Measurements from ENCODE around the gene CDC42.

DNA sequence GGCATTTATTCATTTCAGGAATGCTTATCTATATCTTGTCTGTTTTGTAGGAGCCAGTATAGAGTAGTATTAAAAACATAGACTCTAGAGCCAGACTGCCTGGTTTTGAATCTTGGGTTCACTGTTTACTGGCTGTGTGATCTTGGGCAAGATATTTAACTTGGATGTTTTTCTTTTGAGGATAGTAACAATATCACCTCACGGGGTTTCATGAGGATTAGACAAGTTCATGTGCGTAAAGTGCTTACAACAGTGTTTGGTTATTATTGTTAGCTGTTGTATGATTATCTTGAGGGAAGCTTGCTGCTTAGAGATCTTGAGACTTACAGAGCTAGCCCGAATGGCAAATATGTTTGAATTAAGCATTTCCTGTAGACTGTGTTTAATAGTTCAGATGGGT, 50.2 kb downstream of the CDC42 start:
- no peak for TF ChIP-seq TAF1 (IDR thresholded peaks at IDR 0.05; ENCODE audit: low read depth)
- TF ChIP-seq, protein P1, sequence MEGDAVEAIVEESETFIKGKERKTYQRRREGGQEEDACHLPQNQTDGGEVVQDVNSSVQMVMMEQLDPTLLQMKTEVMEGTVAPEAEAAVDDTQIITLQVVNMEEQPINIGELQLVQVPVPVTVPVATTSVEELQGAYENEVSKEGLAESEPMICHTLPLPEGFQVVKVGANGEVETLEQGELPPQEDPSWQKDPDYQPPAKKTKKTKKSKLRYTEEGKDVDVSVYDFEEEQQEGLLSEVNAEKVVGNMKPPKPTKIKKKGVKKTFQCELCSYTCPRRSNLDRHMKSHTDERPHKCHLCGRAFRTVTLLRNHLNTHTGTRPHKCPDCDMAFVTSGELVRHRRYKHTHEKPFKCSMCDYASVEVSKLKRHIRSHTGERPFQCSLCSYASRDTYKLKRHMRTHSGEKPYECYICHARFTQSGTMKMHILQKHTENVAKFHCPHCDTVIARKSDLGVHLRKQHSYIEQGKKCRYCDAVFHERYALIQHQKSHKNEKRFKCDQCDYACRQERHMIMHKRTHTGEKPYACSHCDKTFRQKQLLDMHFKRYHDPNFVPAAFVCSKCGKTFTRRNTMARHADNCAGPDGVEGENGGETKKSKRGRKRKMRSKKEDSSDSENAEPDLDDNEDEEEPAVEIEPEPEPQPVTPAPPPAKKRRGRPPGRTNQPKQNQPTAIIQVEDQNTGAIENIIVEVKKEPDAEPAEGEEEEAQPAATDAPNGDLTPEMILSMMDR (IDR thresholded peaks at IDR 0.05; ENCODE audit: poor library complexity, severe bottlenecking), result no peak
- TF ChIP-seq EZH2 (IDR thresholded peaks at IDR 0.05; ENCODE audit: borderline replicate concordance, insufficient read depth, low read length, poor library complexity, severe bottlenecking), result no peak
- TF ChIP-seq SMC3 (conservative IDR thresholded peaks at IDR 0.05; ENCODE audit: poor library complexity), result no peak
- TF ChIP-seq, protein P2, sequence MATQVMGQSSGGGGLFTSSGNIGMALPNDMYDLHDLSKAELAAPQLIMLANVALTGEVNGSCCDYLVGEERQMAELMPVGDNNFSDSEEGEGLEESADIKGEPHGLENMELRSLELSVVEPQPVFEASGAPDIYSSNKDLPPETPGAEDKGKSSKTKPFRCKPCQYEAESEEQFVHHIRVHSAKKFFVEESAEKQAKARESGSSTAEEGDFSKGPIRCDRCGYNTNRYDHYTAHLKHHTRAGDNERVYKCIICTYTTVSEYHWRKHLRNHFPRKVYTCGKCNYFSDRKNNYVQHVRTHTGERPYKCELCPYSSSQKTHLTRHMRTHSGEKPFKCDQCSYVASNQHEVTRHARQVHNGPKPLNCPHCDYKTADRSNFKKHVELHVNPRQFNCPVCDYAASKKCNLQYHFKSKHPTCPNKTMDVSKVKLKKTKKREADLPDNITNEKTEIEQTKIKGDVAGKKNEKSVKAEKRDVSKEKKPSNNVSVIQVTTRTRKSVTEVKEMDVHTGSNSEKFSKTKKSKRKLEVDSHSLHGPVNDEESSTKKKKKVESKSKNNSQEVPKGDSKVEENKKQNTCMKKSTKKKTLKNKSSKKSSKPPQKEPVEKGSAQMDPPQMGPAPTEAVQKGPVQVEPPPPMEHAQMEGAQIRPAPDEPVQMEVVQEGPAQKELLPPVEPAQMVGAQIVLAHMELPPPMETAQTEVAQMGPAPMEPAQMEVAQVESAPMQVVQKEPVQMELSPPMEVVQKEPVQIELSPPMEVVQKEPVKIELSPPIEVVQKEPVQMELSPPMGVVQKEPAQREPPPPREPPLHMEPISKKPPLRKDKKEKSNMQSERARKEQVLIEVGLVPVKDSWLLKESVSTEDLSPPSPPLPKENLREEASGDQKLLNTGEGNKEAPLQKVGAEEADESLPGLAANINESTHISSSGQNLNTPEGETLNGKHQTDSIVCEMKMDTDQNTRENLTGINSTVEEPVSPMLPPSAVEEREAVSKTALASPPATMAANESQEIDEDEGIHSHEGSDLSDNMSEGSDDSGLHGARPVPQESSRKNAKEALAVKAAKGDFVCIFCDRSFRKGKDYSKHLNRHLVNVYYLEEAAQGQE (IDR thresholded peaks at IDR 0.05; ENCODE audit: borderline replicate concordance), result no peak
- no peak for TF ChIP-seq MXI1 (conservative IDR thresholded peaks at IDR 0.05; ENCODE audit: poor library complexity, severe bottlenecking)
- TF ChIP-seq RAD21 (conservative IDR thresholded peaks at IDR 0.05), result no peak
- no peak for TF ChIP-seq EP300 (conservative IDR thresholded peaks at IDR 0.05; ENCODE audit: poor library complexity, severe bottlenecking)
- TF ChIP-seq POLR2AphosphoS5 (IDR thresholded peaks at IDR 0.05), result no peak

All from neural cell (in vitro differentiated cells).